SU-DHL-6 (cell line): ENCODE data around the gene TUNAR.

Source experiments
- H2AFZ ChIP-seq: fragments of 200-600 bp; sonication (generic); 2 replicates; pipeline ENCODE4 v1.6.1; 2014; ENCODE audit warnings: low read depth, mild to moderate bottlenecking, moderate library complexity, mixed read lengths, antibody characterized with exemption, low read length; ENCODE audit not compliant: severe bottlenecking
- H3F3A ChIP-seq: fragments of 200-600 bp; shearing (Covaris generic); 2 replicates; pipeline ENCODE4 v1.6.0; 2016; ENCODE audit warnings: antibody characterized with exemption, mild to moderate bottlenecking; ENCODE audit not compliant: insufficient read depth
- H3K27ac ChIP-seq: fragments of 200-600 bp; sonication (generic); 2 replicates; pipeline ENCODE4 v1.5.1; 2016; ENCODE audit warnings: low read depth, mild to moderate bottlenecking, low read length, moderate library complexity, mixed read lengths
- H3K27me3 ChIP-seq: fragments of 200-600 bp; sonication (generic), shearing (Covaris generic); 2 replicates; pipeline ENCODE4 v1.6.0; 2014; ENCODE audit warnings: mild to moderate bottlenecking, low read length
- H3K36me3 ChIP-seq: fragments of 200-600 bp; sonication (generic); 2 replicates; pipeline ENCODE4 v1.6.1; 2014; ENCODE audit warnings: mild to moderate bottlenecking, low read length, mixed read lengths
- H3K4me2 ChIP-seq: fragments of 300-600, 200-600 bp; shearing (Covaris generic), sonication (generic); 2 replicates; pipeline ENCODE4 v1.6.0; 2014; ENCODE audit warnings: low read length, low read depth, mild to moderate bottlenecking; ENCODE audit not compliant: poor library complexity, severe bottlenecking
- H3K4me3 ChIP-seq: fragments of 200-600 bp; sonication (generic); 2 replicates; pipeline ENCODE4 v1.5.1; 2014; ENCODE audit warnings: antibody characterized with exemption, low read length, mild to moderate bottlenecking, mixed read lengths; ENCODE audit not compliant: insufficient read depth, poor library complexity, severe bottlenecking
- H3K79me2 ChIP-seq: fragments of 200-600 bp; sonication (generic); 2 replicates; pipeline ENCODE4 v1.6.1; 2014; ENCODE audit warnings: mild to moderate bottlenecking, low read length, moderate library complexity; ENCODE audit not compliant: insufficient read depth
- H3K9ac ChIP-seq: fragments of 200-600 bp; sonication (generic); 2 replicates; pipeline ENCODE4 v1.7.0; 2014; ENCODE audit warnings: mild to moderate bottlenecking, low read length
- H3K9me2 ChIP-seq: fragments of 200-600 bp; sonication (generic); replicated peaks from 2 replicates; pipeline ENCODE4 v1.6.1; 2014; ENCODE audit warnings: low read length; ENCODE audit not compliant: insufficient read depth
- H3K9me3 ChIP-seq: fragments of 200-600 bp; sonication (generic); 2 replicates; pipeline ENCODE4 v1.6.1; 2014; ENCODE audit warnings: low read length, mixed read lengths; ENCODE audit not compliant: insufficient read depth
- H4K20me1 ChIP-seq: fragments of 200-600 bp; sonication (generic); 2 replicates; pipeline ENCODE4 v1.6.1; 2014; ENCODE audit warnings: low read depth, mild to moderate bottlenecking, antibody characterized with exemption, low read length, moderate library complexity, mixed read lengths
- CTCF ChIP-seq: fragments of 200-600 bp; sonication (generic); IDR thresholded peaks from one replicate; pipeline ENCODE4 v1.5.1; 2017; ENCODE audit warnings: antibody characterized with exemption, mild to moderate bottlenecking, low read length, moderate library complexity; ENCODE audit not compliant: insufficient read depth, poor library complexity, severe bottlenecking
- EZH2phosphoT487 ChIP-seq: fragments of 200-600 bp; sonication (generic), shearing (Covaris generic); conservative IDR thresholded peaks from 2 replicates; pipeline ENCODE4 v1.6.1; 2018; ENCODE audit warnings: mild to moderate bottlenecking, antibody characterized with exemption, low read length, moderate library complexity, mixed read lengths

The TUNAR gene

GRCh38 chr14:95897280-95897679, 20.6 kb downstream of the TUNAR start:
- no peaks in the 10 kb centered on the region for H3K27me3 ChIP-seq
- H3K79me2 ChIP-seq, result no peaks in the 10 kb centered on the region
- no peaks in the 10 kb centered on the region for H3K9me2 ChIP-seq
- no peak overlapping the region for H3K4me3 ChIP-seq
- no peaks in the 10 kb centered on the region for H3F3A ChIP-seq
- no peak overlapping the region for H3K27ac ChIP-seq
- H4K20me1 ChIP-seq, result no peaks in the 10 kb centered on the region
- no peaks in the 10 kb centered on the region for H3K36me3 ChIP-seq
- no peak overlapping the region for H2AFZ ChIP-seq
- no peak overlapping the region for H3K9ac ChIP-seq
- H3K4me2 ChIP-seq, result no peak overlapping the region
- no peaks in the 10 kb centered on the region for H3K9me3 ChIP-seq
- no peak for TF ChIP-seq EZH2phosphoT487
- TF ChIP-seq CTCF, result no peak

GRCh38 chr14:95901054-95901453, 24.4 kb downstream of the TUNAR start:
- H3K27ac ChIP-seq, result no peak overlapping the region
- no peaks in the 10 kb centered on the region for H3K27me3 ChIP-seq
- H3K79me2 ChIP-seq, result no peaks in the 10 kb centered on the region
- TF ChIP-seq EZH2phosphoT487, result no peak
- no peak for TF ChIP-seq CTCF
- no peaks in the 10 kb centered on the region for H3F3A ChIP-seq
- H2AFZ ChIP-seq, result no peak overlapping the region
- H3K36me3 ChIP-seq, result no peaks in the 10 kb centered on the region
- no peak overlapping the region for H3K9ac ChIP-seq
- H3K9me3 ChIP-seq, result no peaks in the 10 kb centered on the region
- H4K20me1 ChIP-seq, result no peaks in the 10 kb centered on the region
- no peaks in the 10 kb centered on the region for H3K9me2 ChIP-seq
- no peak overlapping the region for H3K4me3 ChIP-seq
- H3K4me2 ChIP-seq, result no peak overlapping the region

- Histone ChIP-seq H4K20me1 (no peaks in the 10 kb centered on the region), H3K27ac (no peak overlapping the region), H3K9me2 (no peaks in the 10 kb centered on the region), H3K4me3 (no peak overlapping the region), H3K36me3 (no peaks in the 10 kb centered on the region), H2AFZ (no peak overlapping the region), H3K79me2 (no peaks in the 10 kb centered on the region), H3K9me3 (no peaks in the 10 kb centered on the region), H3K27me3 (no peaks in the 10 kb centered on the region), H3K9ac (no peak overlapping the region), H3F3A (no peaks in the 10 kb centered on the region), H3K4me2 (no peak overlapping the region)
- no peak for TF ChIP-seq CTCF
- TF ChIP-seq EZH2phosphoT487, result no peak
Observed at GRCh38 chr14:95902273-95902826, 25.7 kb downstream of the TUNAR start.
